Astrocyte (in vitro differentiated cells and primary cell): Measurements from ENCODE around the gene KRT74.

Experiments
- EZH2 ChIP-seq: IDR thresholded peaks from 2 replicates; pipeline ENCODE4 v1.6.1; 2012; ENCODE audit warnings: mild to moderate bottlenecking, low read length, inconsistent platforms; ENCODE audit not compliant: insufficient read depth
- TF ChIP-seq, protein P1 (sequence below): IDR thresholded peaks from 2 replicates; pipeline ENCODE4 v1.5.1; 2011; ENCODE audit warnings: low read depth, mild to moderate bottlenecking, inconsistent platforms, low read length, moderate library complexity; ENCODE audit not compliant: insufficient read depth

DNA sequence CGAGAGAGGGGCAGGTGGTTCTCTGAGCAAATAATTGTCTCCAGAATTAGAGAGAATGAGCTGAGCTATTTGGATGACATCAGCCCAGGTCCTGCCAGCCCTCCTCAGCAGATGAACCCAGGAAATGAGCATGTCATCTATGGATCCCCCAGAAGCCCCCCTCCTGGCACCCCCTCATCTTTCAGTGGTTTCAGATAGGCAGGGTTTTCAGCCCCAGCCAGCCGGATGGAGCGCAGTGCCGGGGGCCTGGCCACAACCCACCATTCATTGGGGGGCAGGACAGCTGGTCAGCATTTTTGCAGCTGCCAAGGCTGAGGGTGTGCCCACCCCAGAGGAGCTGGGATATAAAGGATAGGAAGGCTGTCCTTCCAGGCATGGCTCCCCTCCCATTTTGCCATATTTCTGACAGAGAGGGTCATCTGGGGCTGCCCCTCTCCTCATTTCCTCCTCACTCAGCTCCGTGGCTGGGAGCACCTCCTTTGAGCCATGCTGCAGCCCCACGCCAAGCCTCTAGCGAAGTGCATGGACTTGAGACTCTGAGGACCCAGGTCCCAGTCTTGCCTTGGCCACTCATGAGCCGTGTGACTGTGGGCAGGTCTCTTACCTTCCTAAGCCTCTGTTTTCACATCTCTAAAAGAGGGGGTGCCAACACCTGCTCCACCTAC lies 14.7 kb downstream of the KRT74 start:
- TF ChIP-seq, protein P1, sequence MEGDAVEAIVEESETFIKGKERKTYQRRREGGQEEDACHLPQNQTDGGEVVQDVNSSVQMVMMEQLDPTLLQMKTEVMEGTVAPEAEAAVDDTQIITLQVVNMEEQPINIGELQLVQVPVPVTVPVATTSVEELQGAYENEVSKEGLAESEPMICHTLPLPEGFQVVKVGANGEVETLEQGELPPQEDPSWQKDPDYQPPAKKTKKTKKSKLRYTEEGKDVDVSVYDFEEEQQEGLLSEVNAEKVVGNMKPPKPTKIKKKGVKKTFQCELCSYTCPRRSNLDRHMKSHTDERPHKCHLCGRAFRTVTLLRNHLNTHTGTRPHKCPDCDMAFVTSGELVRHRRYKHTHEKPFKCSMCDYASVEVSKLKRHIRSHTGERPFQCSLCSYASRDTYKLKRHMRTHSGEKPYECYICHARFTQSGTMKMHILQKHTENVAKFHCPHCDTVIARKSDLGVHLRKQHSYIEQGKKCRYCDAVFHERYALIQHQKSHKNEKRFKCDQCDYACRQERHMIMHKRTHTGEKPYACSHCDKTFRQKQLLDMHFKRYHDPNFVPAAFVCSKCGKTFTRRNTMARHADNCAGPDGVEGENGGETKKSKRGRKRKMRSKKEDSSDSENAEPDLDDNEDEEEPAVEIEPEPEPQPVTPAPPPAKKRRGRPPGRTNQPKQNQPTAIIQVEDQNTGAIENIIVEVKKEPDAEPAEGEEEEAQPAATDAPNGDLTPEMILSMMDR: no peak
- TF ChIP-seq EZH2: no peak
